OCI-LY1 (cell line): ENCODE results near the gene CNDP1.

Experiments
- H2AFZ ChIP-seq: fragments of 200-600 bp; sonication (generic), shearing (Covaris generic); 2 replicates; pipeline ENCODE4 v1.6.0; 2014; ENCODE audit warnings: antibody characterized with exemption, mild to moderate bottlenecking, low read length
- H3F3A ChIP-seq: fragments of 200-600 bp; sonication (generic), shearing (Covaris generic); 2 replicates; pipeline ENCODE4 v1.6.0; 2014; ENCODE audit warnings: mild to moderate bottlenecking, antibody characterized with exemption, low read length, moderate library complexity; ENCODE audit not compliant: insufficient read depth
- H3K27ac ChIP-seq: fragments of 200-600 bp; sonication (generic); 2 replicates; pipeline ENCODE4 v1.5.1; 2014; ENCODE audit warnings: low read length, mixed run types, mild to moderate bottlenecking, low read depth; ENCODE audit not compliant: poor library complexity, severe bottlenecking
- H3K27me3 ChIP-seq: fragments of 200-600 bp; sonication (generic); 2 replicates; pipeline ENCODE4 v1.6.0; 2014; ENCODE audit warnings: antibody characterized with exemption, mild to moderate bottlenecking, low read length, moderate library complexity; ENCODE audit not compliant: insufficient read depth
- H3K36me3 ChIP-seq: fragments of 200-600 bp; sonication (generic); 2 replicates; pipeline ENCODE4 v1.6.1; 2014; ENCODE audit warnings: mild to moderate bottlenecking, antibody characterized with exemption, low read length, moderate library complexity, mixed read lengths; ENCODE audit not compliant: insufficient read depth
- H3K4me1 ChIP-seq: fragments of 200-600 bp; sonication (generic); 2 replicates; pipeline ENCODE4 v1.5.1; 2014; ENCODE audit warnings: mild to moderate bottlenecking, low read length, moderate library complexity; ENCODE audit not compliant: insufficient read depth, severe bottlenecking
- H3K4me2 ChIP-seq: fragments of 200-600 bp; sonication (generic), shearing (Covaris generic); 2 replicates; pipeline ENCODE4 v1.6.1; 2014; ENCODE audit warnings: low read length
- H3K4me3 ChIP-seq: fragments of 200-600 bp; sonication (generic); 2 replicates; pipeline ENCODE4 v1.5.1; 2014; ENCODE audit warnings: low read length, low read depth, mild to moderate bottlenecking, mixed read lengths; ENCODE audit not compliant: poor library complexity, severe bottlenecking
- H3K79me2 ChIP-seq: fragments of 200-600 bp; shearing (Covaris generic); 2 replicates; pipeline ENCODE4 v1.6.1; 2016; ENCODE audit warnings: mixed run types, low read length, mixed read lengths; ENCODE audit not compliant: insufficient read depth
- H3K9ac ChIP-seq: fragments of 200-600 bp; sonication (generic), shearing (Covaris generic); 2 replicates; pipeline ENCODE4 v1.6.1; 2014; ENCODE audit warnings: mild to moderate bottlenecking, low read length, mixed read lengths
- H3K9me2 ChIP-seq: fragments of 200-600 bp; sonication (generic), shearing (Covaris generic); 2 replicates; pipeline ENCODE4 v1.6.1; 2014; ENCODE audit warnings: low read depth, mild to moderate bottlenecking, low read length, mixed read lengths
- H3K9me3 ChIP-seq: fragments of 200-600 bp; shearing (Covaris generic); 2 replicates; pipeline ENCODE4 v1.6.1; 2014; ENCODE audit warnings: low read length, mixed read lengths
- H4K20me1 ChIP-seq: fragments of 200-600 bp; sonication (generic), shearing (Covaris generic); 2 replicates; pipeline ENCODE4 v1.6.0; 2016; ENCODE audit warnings: mild to moderate bottlenecking, low read length; ENCODE audit not compliant: insufficient read depth
- EZH2 ChIP-seq: fragments of 200-600 bp; sonication (generic), shearing (Covaris generic); IDR thresholded peaks from 2 replicates; pipeline ENCODE4 v1.8.0; 2017; ENCODE audit warnings: borderline replicate concordance, mixed run types, mild to moderate bottlenecking, antibody characterized with exemption, low read length, moderate library complexity, mixed read lengths
- TF ChIP-seq, protein P1 (sequence below): fragments of 200-600 bp; sonication (generic), shearing (Covaris generic); IDR thresholded peaks from 2 replicates; pipeline ENCODE4 v1.5.1; 2017; ENCODE audit warnings: mild to moderate bottlenecking, antibody characterized with exemption, low read length, moderate library complexity, mixed read lengths

The CNDP1 gene

DNA sequence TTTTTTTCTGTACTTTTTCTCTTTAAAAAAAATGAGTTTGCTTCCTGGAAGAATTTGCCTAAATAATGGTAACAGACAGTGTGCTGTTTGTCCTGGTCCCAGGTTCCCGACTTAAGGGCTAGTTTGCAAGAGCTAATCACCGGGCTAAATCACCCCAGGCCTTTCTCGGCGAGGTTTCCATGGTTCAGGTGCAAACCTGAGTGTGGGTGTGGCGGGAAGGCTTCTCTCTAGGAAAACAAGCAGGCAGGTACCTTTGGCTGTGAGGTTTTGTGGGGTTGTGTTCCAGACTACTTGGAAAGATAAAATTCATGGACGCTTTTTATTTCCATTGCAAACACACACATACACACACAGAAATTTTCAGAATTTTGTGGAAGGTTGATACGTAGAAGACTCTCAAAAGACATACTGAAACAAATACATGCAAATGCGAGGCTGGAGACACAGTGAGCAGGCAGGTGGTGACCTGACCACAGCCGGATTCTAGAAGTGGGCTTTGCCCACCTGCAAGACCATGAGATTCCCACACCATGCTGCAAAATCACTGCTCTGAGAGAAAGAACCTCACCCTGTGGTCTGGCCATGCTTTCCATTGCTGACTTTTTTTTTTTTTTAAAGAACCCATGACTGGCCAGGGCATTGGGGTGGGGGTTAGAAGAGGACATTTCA lies 815 bp downstream of the CNDP1 start:
- Histone ChIP-seq H3K4me3 (no peak overlapping the region), H3K36me3 (no peaks in the 10 kb centered on the region), H2AFZ (no peak overlapping the region), H3K4me2 (no peak overlapping the region), H3K27ac (no peak overlapping the region), H3K4me1 (no peaks in the 10 kb centered on the region), H3F3A (no peaks in the 10 kb centered on the region), H3K79me2 (no peaks in the 10 kb centered on the region), H3K27me3 (0 out of 2 replicates have a peak, but pooled peaks cover 12% of the 10 kb centered on the region), H3K9ac (no peak overlapping the region), H3K9me3 (no peaks in the 10 kb centered on the region), H3K9me2 (no peaks in the 10 kb centered on the region), H4K20me1 (no peaks in the 10 kb centered on the region)
- TF ChIP-seq, protein P1, sequence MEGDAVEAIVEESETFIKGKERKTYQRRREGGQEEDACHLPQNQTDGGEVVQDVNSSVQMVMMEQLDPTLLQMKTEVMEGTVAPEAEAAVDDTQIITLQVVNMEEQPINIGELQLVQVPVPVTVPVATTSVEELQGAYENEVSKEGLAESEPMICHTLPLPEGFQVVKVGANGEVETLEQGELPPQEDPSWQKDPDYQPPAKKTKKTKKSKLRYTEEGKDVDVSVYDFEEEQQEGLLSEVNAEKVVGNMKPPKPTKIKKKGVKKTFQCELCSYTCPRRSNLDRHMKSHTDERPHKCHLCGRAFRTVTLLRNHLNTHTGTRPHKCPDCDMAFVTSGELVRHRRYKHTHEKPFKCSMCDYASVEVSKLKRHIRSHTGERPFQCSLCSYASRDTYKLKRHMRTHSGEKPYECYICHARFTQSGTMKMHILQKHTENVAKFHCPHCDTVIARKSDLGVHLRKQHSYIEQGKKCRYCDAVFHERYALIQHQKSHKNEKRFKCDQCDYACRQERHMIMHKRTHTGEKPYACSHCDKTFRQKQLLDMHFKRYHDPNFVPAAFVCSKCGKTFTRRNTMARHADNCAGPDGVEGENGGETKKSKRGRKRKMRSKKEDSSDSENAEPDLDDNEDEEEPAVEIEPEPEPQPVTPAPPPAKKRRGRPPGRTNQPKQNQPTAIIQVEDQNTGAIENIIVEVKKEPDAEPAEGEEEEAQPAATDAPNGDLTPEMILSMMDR = no peak
- no peak for TF ChIP-seq EZH2

DNA sequence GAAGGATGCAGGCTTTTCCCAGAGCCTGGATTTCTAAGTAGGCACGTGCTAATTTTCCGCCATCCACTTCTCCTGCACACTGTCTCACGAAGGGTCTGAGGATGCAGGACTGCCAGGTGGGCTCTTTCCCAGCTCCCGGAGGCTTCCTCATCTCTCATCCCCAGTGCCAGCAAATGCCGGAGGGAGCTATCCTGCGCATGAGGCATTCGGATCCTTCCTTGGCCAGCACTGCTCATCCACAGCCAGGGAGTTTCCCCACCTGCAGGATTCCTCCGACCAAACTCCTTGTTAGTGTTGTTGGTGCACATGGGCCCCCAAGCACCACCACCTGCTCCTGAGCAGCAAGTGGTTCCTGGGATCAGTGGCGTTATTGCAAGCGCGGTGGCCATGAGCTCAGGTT lies 5.0 kb downstream of the CNDP1 start:
- Histone ChIP-seq H3K27ac (no peak overlapping the region), H3K36me3 (no peaks in the 10 kb centered on the region), H3K4me2 (no peak overlapping the region), H4K20me1 (no peaks in the 10 kb centered on the region), H3F3A (no peaks in the 10 kb centered on the region), H3K9me2 (no peaks in the 10 kb centered on the region), H3K9ac (no peak overlapping the region), H3K9me3 (no peaks in the 10 kb centered on the region), H3K27me3 (0 out of 2 replicates have a peak, but pooled peaks cover 7% of the 10 kb centered on the region), H2AFZ (no peak overlapping the region), H3K4me3 (no peak overlapping the region), H3K4me1 (no peaks in the 10 kb centered on the region), H3K79me2 (no peaks in the 10 kb centered on the region)
- TF ChIP-seq, protein P1 = no peak
- no peak for TF ChIP-seq EZH2

GRCh38 chr18:74540652-74541421 lies 6.5 kb downstream of the CNDP1 start:
- Histone ChIP-seq H3K27ac (no peak overlapping the region), H2AFZ (no peak overlapping the region), H3K36me3 (no peaks in the 10 kb centered on the region), H3K79me2 (no peaks in the 10 kb centered on the region), H3K4me3 (no peak overlapping the region), H3K4me1 (no peaks in the 10 kb centered on the region), H4K20me1 (no peaks in the 10 kb centered on the region), H3K9me3 (no peaks in the 10 kb centered on the region), H3K9ac (no peak overlapping the region), H3K27me3 (0 out of 2 replicates have a peak, but pooled peaks cover 5% of the 10 kb centered on the region), H3K9me2 (no peaks in the 10 kb centered on the region), H3K4me2 (no peak overlapping the region), H3F3A (no peaks in the 10 kb centered on the region)
- TF ChIP-seq, protein P1 = no peak
